IPS-20b (cell line): ENCODE data around the gene SLC13A1.
"Not testable (repeated sequence)": the region's sequence is repeated elsewhere in the genome, so short reads cannot be mapped to it uniquely, and the experiment has no call there.

Source experiments
- H3K27ac ChIP-seq: one replicate; pipeline ENCODE4 v1.5.1; 2013; ENCODE audit warnings: low read length
- H3K27me3 ChIP-seq: 2 replicates; pipeline ENCODE4 v1.6.1; 2013; ENCODE audit warnings: mild to moderate bottlenecking, low read length, inconsistent platforms; ENCODE audit not compliant: insufficient read depth
- H3K36me3 ChIP-seq: 2 replicates; pipeline ENCODE4 v1.6.1; 2013; ENCODE audit warnings: low read depth, mild to moderate bottlenecking, inconsistent platforms, low read length, moderate library complexity; ENCODE audit not compliant: insufficient read depth
- H3K4me1 ChIP-seq: 2 replicates; pipeline ENCODE4 v1.6.1; 2013; ENCODE audit warnings: mild to moderate bottlenecking, control low read depth, inconsistent platforms, low read length, moderate library complexity; ENCODE audit not compliant: insufficient read depth
- H3K4me3 ChIP-seq: 2 replicates; pipeline ENCODE4 v1.5.1; 2013; ENCODE audit warnings: mild to moderate bottlenecking, low read length, inconsistent platforms
- H3K9ac ChIP-seq: 2 replicates; pipeline ENCODE4 v1.6.1; 2013; ENCODE audit warnings: low read depth, mild to moderate bottlenecking, inconsistent platforms, low read length, moderate library complexity
- H3K9me3 ChIP-seq: 2 replicates; pipeline ENCODE4 v1.6.1; 2013; ENCODE audit warnings: mild to moderate bottlenecking, low read depth, low read length, inconsistent platforms; ENCODE audit not compliant: insufficient read depth

Gene SLC13A1, protein sequence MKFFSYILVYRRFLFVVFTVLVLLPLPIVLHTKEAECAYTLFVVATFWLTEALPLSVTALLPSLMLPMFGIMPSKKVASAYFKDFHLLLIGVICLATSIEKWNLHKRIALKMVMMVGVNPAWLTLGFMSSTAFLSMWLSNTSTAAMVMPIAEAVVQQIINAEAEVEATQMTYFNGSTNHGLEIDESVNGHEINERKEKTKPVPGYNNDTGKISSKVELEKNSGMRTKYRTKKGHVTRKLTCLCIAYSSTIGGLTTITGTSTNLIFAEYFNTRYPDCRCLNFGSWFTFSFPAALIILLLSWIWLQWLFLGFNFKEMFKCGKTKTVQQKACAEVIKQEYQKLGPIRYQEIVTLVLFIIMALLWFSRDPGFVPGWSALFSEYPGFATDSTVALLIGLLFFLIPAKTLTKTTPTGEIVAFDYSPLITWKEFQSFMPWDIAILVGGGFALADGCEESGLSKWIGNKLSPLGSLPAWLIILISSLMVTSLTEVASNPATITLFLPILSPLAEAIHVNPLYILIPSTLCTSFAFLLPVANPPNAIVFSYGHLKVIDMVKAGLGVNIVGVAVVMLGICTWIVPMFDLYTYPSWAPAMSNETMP

DNA sequence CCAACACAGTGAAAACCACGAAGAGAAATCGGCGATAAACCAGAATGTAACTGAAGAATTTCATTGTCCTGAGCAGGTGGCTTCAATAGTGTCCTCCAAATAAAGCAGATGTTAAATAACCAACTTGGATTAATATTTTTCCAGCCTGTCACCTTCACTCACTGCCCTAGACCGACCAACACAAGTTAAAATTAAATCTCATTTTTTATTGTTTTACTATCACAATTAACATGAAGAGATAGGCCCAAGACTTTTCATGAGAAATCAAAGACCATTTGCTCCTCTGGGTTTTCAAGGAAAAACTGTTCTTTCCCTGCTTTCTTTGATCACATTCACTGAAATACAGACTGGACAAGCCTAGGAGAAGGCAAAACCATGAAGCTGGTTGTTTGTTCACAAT lies at the start of gene SLC13A1:
SLC13A1 (minus strand) TSS at position 87 of the 400 bp plus-strand sequence; CDS start at position 64, 23 bp downstream.
- no peaks in the 10 kb centered on the region for H3K27me3 ChIP-seq
- H3K4me1 ChIP-seq: no peaks in the 10 kb centered on the region
- H3K9ac ChIP-seq: no peak within 1 kb of the TSS
- no peak within 1 kb of the TSS for H3K4me3 ChIP-seq
- no peak within 1 kb of the TSS for H3K27ac ChIP-seq
- H3K36me3 ChIP-seq: no peaks in the 10 kb centered on the region
- H3K9me3 ChIP-seq: no peaks in the 10 kb centered on the region

DNA sequence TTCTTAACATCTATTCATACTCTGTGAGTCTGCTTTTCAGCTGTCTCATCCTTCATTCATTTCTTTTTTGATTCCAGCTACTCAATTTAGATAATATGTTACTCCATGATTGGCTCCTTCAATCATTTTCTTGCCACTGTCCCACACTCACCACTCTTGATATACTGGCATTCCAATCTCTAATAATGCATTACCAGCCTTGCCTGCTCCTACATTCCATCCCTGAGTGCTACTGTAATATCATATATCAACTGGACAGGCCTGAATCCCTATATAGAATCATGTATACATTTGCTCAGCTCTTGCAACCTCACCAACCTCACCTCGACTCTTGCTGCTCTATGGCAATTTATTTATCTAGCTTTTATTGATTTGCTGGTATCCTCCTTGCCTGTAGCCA lies 45.0 kb upstream of the SLC13A1 start:
- H3K27me3 ChIP-seq: no peaks in the 10 kb centered on the region
- no peak overlapping the region for H3K27ac ChIP-seq
- 0 out of 2 replicates have a peak, but pooled peaks cover 3% of the 10 kb centered on the region for H3K4me1 ChIP-seq
- no peak overlapping the region for H3K4me3 ChIP-seq
- H3K9ac ChIP-seq: no peak overlapping the region
- no peaks in the 10 kb centered on the region for H3K9me3 ChIP-seq
- no peaks in the 10 kb centered on the region for H3K36me3 ChIP-seq

DNA sequence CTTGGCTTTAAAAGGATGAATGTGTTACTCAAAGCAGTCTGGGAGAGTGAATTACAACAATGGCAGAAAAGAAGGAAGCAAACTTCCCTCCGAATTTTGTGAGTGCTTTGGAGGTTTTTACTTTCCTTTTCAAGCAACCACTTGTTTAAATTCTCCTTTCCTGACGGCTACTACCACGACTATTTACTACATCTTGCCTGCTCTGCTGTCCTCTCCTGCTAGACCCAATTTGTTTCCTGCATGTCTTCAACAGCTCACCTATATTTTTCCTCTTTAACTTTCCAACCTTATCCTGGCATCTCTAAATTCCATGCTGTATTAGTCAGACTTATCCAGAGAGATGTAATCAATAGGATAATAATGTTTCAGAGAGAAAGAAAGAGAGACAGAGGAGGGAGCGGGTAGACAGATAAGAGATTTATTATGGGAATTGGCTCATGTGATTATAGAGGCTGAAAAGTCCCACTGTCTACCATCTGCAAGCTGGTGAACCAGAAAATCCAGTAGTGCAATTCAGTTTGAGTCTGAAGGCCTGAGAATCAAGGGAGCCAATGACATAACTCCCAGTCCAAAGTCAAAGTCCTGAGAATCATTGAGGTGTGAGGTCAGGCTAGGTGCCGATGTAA lies 42.8 kb upstream of the SLC13A1 start:
- Histone ChIP-seq H3K36me3 (no peaks in the 10 kb centered on the region), H3K9me3 (no peaks in the 10 kb centered on the region), H3K4me1 (0 out of 2 replicates have a peak, but pooled peaks cover 3% of the 10 kb centered on the region), H3K27ac (no peak overlapping the region), H3K9ac (no peak overlapping the region), H3K4me3 (no peak overlapping the region), H3K27me3 (no peaks in the 10 kb centered on the region)

DNA sequence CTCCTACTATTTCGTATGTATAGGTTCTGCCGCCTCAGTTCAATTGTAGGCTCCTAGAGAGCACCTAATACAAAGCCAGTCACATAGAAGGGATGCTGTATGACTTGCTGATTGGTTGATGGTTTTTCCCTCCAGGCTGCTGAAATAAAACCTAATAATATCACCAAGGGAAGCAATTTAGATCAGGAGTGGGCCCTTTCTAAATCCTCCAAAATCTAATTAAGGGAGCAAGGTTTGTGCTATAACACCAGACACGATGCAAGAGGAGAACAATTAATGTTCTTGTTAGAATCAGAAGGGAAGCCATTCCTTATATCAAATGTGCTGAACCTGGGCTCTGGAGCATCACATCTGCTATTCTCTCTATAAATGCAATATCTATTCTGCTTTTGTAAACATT lies 42.0 kb upstream of the SLC13A1 start:
- no peak overlapping the region for H3K9ac ChIP-seq
- H3K4me3 ChIP-seq: no peak overlapping the region

DNA sequence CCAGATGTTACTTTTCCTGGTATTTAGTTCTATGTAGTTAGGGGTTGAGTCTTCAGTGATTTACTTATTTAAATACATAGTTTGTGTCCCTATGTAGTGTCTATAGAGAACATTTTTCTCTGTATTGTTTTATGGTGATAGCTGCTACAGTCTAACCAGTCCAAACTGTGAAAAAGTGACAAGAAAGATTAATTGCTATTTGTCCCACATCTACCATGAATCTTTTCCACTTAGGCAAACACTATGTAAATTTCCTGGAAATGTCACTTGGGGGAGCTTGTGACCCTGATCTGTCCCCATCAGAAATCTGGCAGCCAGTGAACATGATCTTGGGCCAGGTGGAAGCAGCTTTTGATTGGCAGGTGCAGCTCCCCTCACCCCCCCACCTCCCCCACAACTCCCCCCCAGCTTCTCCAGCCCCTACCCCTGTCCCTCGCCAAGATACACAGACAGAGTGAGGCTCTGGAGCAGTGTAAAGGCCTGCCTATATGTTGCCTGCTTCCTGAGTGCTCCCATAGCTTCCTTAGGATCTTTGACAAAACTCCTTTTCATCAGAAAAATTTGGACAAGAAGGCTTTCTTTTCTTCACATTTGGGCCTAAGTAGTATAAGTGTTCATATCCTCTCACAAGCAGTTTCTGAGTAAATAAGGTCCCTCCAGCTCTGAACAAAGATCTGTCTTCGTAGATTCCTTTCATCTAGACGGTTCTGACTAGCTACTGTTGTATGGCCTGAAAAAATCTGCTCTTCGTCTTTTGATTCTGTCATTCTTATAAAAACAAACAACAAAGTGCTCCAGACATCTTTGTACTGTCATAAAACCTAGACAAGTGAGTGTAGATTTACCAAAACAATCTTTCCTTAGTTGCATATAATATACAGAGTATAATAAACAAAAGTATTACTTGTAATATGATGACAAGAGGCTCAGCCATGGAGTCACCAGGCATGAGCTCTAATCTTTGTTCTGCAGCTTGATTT lies 31.5 kb upstream of the SLC13A1 start:
- Histone ChIP-seq H3K27me3 (no peaks in the 10 kb centered on the region), H3K9me3 (no peaks in the 10 kb centered on the region), H3K4me3 (no peak overlapping the region), H3K36me3 (no peaks in the 10 kb centered on the region), H3K9ac (no peak overlapping the region), H3K4me1 (peaks cover 8% of the 10 kb centered on the region), H3K27ac (no peak overlapping the region)

More for the DNA sequence above, 42.0 kb upstream of the SLC13A1 start:
- Histone ChIP-seq H3K36me3 (no peaks in the 10 kb centered on the region), H3K4me1 (0 out of 2 replicates have a peak, but pooled peaks cover 3% of the 10 kb centered on the region), H3K27ac (no peak overlapping the region), H3K9me3 (no peaks in the 10 kb centered on the region), H3K27me3 (no peaks in the 10 kb centered on the region)

DNA sequence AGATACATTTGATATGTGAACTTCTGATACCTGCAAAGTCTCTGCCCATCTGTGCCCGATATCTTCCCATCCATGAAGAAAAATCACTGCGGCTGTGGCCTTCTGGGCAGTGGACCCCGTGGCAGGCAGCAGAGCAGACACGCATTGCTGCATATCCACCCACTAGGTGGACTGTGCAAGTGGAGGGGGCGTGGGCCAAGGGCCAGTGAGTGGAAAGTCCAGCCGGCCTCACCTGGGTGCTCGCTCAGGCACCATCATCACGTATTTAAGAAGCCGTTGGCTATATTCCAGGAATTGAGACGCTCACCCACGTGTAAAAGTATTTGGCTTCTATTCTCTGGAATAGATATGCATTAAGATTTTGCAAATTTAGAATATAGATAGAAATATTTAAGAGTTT lies 30.8 kb upstream of the SLC13A1 start:
- Histone ChIP-seq H3K9me3 (no peaks in the 10 kb centered on the region), H3K36me3 (no peaks in the 10 kb centered on the region), H3K4me1 (peaks cover 8% of the 10 kb centered on the region), H3K27ac (no peak overlapping the region), H3K4me3 (no peak overlapping the region), H3K9ac (no peak overlapping the region), H3K27me3 (no peaks in the 10 kb centered on the region)

DNA sequence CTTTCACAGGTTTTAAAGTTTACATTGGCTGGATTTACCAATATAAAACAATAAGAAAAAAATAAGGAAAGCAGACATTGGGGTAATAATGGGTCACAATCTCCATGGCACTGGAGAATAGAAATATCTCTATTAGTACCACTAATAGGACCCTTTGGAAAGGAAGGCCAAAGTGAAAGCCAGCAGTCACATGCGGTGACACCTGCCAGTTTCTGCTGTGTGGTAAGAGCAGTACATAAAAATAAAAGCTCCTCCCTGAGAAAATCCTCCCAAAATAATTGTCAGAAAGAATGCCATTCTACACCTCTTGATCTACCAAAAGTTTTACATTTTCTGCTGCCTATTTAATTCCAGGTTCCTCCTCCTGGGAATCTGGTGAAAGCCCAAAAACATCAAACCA lies 30.4 kb upstream of the SLC13A1 start:
- Histone ChIP-seq H3K9me3 (no peaks in the 10 kb centered on the region), H3K27me3 (no peaks in the 10 kb centered on the region), H3K27ac (no peak overlapping the region), H3K4me3 (no peak overlapping the region), H3K4me1 (peaks cover 8% of the 10 kb centered on the region), H3K36me3 (no peaks in the 10 kb centered on the region), H3K9ac (no peak overlapping the region)

DNA sequence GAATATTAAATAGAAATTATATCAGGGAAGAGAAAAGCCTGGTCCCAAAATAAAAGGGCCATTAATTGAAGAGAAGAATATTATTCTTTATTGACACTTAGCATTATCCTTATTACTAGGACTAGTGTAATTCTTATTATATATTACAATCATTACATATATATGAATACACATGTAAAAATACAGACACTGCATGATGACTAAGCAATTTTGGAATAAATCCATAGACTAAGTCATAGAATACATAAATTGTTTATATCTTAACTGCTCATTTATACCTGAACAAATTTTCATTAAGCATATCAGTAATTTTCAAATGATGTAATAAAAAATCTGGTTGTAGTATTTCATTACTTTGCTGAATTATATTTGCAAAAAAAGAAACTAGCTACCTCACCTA lies 29.7 kb upstream of the SLC13A1 start:
- no peaks in the 10 kb centered on the region for H3K27me3 ChIP-seq
- no peak overlapping the region for H3K9ac ChIP-seq
- H3K4me1 ChIP-seq: peaks cover 8% of the 10 kb centered on the region
- H3K36me3 ChIP-seq: no peaks in the 10 kb centered on the region
- no peaks in the 10 kb centered on the region; the same call in 1 of the 2 replicates for H3K9me3 ChIP-seq
- no peak overlapping the region for H3K27ac ChIP-seq
- no peak overlapping the region for H3K4me3 ChIP-seq

DNA sequence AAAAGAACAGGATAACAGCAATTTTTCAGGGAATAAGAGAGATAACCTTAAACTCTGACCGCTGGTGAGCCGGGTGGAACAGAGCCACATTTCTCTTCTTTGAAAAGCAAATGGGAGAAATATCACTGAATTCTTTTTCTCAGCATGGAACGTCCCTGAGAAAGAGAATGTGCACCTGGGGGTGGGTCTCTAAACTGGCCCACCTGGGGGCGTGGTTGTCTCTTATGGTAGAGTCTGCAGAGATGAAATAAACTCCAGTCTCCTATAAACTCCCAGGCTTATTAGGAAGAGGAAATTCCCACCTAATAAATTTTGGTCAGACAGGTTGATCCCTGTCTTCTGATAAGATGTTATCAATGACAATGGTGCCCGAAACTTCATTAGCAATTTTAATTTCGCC lies 27.9 kb upstream of the SLC13A1 start:
- not testable (repeated sequence) for H3K9ac ChIP-seq, H3K27me3 ChIP-seq, H3K36me3 ChIP-seq, H3K27ac ChIP-seq, H3K4me1 ChIP-seq, H3K4me3 ChIP-seq, H3K9me3 ChIP-seq

DNA sequence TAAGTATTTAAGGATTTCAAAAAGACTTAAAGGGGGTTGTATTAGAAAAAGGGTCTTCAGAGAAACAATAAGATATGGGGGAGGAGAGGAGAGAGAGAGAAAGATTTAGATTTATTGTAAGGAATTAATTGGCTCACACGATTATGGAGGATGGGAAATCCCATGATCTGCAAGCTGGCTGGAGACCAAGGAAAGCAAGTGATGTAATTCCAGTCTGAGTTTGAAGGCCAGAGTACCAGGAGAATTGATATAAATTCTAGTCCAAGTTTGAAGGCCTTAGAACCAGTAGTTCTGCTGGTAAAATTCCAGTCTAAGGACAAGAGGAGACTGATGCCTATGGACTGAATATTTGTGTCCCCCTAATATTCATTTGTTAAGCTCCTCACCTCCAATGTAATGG lies 20.6 kb upstream of the SLC13A1 start:
- H3K27me3 ChIP-seq: no peaks in the 10 kb centered on the region
- no peak overlapping the region for H3K4me3 ChIP-seq
- no peaks in the 10 kb centered on the region for H3K36me3 ChIP-seq
- H3K9me3 ChIP-seq: peaks cover 12% of the 10 kb centered on the region
- no peak overlapping the region for H3K9ac ChIP-seq
- no peaks in the 10 kb centered on the region for H3K4me1 ChIP-seq
- no peak overlapping the region for H3K27ac ChIP-seq

DNA sequence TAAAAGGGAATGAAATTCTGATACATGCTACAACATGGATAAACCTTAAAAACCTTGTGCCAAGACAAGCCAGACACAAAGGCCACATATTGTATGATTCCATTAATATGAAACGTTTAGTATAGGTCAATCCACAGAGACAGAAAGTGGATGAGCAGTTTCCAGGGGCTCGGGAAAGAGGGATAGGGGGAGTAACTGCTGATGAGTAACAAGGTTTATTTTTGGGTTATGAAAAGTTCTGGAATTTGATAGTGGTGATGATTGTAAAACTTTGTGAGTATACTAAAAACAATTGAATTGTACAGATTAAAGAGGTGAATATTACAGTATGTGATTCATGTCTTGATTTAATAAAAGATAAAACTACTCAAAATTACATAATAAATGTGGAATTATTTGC lies 19.1 kb upstream of the SLC13A1 start:
- no peak overlapping the region for H3K9ac ChIP-seq
- no peaks in the 10 kb centered on the region for H3K27me3 ChIP-seq
- H3K4me1 ChIP-seq: no peaks in the 10 kb centered on the region
- no peaks in the 10 kb centered on the region for H3K36me3 ChIP-seq
- no peak overlapping the region for H3K27ac ChIP-seq
- no peak overlapping the region for H3K4me3 ChIP-seq
- H3K9me3 ChIP-seq: peaks cover 24% of the 10 kb centered on the region
